ENCODE results near the gene PRPF8.

Gene PRPF8

GRCh38 chr17:1645207-1646171 is 39.2 kb downstream of the PRPF8 start, which contains the start of gene SCARF1:
TSS of gene SCARF1 (minus strand) at chr17:1645732. CDS start at chr17:1645697, 35 bp downstream.
- Histone ChIP-seq H3K9ac (ENCODE audit: insufficient read length, low read depth) (peak within 1 kb of the TSS; percentile 50), H3K27me3 (ENCODE audit: insufficient read depth, insufficient read length) (peaks cover 19% of the 10 kb centered on the region), H3K4me3 (ENCODE audit: insufficient read length, low read depth) (no peak within 1 kb of the TSS), H3K9me3 (ENCODE audit: insufficient read depth, low read length) (no peaks in the 10 kb centered on the region), H3K36me3 (ENCODE audit: insufficient read depth, insufficient read length, low read length) (peaks cover 9% of the 10 kb centered on the region), H3K4me1 (ENCODE audit: insufficient read depth, insufficient read length) (peaks cover 20% of the 10 kb centered on the region)
- TF ChIP-seq YY1 (IDR thresholded peaks at IDR 0.05; ENCODE audit: insufficient read depth, insufficient read length) (no peak), ZNF274 (IDR thresholded peaks at IDR 0.05; ENCODE audit: low read depth, low read length) (no peak), SUZ12 (IDR thresholded peaks at IDR 0.05; ENCODE audit: extremely low read depth, insufficient read depth, insufficient read length) (no peak)
- no peak for DNase-seq (ENCODE audit: low read depth, low spot score)

GRCh38 chr17:1644493-1645206 is 40.0 kb downstream of the PRPF8 start:
- Histone ChIP-seq H3K4me3 (ENCODE audit: insufficient read length, low read depth) (no peak overlapping the region), H3K36me3 (ENCODE audit: insufficient read depth, insufficient read length, low read length) (peaks cover 2% of the 10 kb centered on the region), H3K9me3 (ENCODE audit: insufficient read depth, low read length) (no peaks in the 10 kb centered on the region), H3K9ac (ENCODE audit: insufficient read length, low read depth) (peak overlapping the region; percentile 21), H3K27me3 (ENCODE audit: insufficient read depth, insufficient read length) (peaks cover 19% of the 10 kb centered on the region), H3K4me1 (ENCODE audit: insufficient read depth, insufficient read length) (peaks cover 27% of the 10 kb centered on the region)
- no peak for DNase-seq (ENCODE audit: low read depth, low spot score)
- no peak for TF ChIP-seq ZNF274 (IDR thresholded peaks at IDR 0.05; ENCODE audit: low read depth, low read length)
- TF ChIP-seq YY1 (IDR thresholded peaks at IDR 0.05; ENCODE audit: insufficient read depth, insufficient read length): no peak
- TF ChIP-seq SUZ12 (IDR thresholded peaks at IDR 0.05; ENCODE audit: extremely low read depth, insufficient read depth, insufficient read length): no peak

DNA sequence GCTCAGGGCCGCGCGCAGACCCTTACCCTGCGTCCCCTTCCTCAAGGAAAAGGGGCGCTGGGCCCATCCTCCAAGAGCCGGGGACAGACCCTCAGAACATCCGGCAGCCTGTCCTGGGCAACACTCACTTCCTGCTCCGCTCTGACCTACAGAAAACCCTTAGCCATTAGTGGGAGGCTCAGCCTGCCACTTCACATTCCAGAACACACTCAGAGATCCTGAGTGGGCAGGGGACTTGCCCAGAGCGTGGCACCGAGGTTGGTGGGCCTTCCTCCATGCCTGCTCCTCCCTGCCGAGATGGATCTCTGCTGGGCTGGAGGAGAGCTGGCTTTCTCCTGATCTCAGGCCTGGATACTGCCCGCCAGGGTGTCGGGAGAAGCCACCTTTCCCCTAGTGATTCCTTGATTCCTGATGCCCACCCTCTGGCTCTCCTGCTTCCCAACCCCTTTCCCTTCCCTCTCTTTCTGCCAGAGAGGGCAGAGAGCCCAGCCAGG is 40.6 kb downstream of the PRPF8 start:
- Histone ChIP-seq H3K36me3 (ENCODE audit: insufficient read depth, insufficient read length, low read length) (peaks cover 2% of the 10 kb centered on the region), H3K4me3 (ENCODE audit: insufficient read length, low read depth) (peak overlapping the region; percentile 30), H3K9ac (ENCODE audit: insufficient read length, low read depth) (no peak overlapping the region), H3K4me1 (ENCODE audit: insufficient read depth, insufficient read length) (peaks cover 29% of the 10 kb centered on the region), H3K9me3 (ENCODE audit: insufficient read depth, low read length) (no peaks in the 10 kb centered on the region), H3K27me3 (ENCODE audit: insufficient read depth, insufficient read length) (peaks cover 19% of the 10 kb centered on the region)
- no peak for TF ChIP-seq YY1 (IDR thresholded peaks at IDR 0.05; ENCODE audit: insufficient read depth, insufficient read length)
- TF ChIP-seq SUZ12 (IDR thresholded peaks at IDR 0.05; ENCODE audit: extremely low read depth, insufficient read depth, insufficient read length): no peak
- no peak for TF ChIP-seq ZNF274 (IDR thresholded peaks at IDR 0.05; ENCODE audit: low read depth, low read length)
- DNase-seq (ENCODE audit: low read depth, low spot score): no peak

DNA sequence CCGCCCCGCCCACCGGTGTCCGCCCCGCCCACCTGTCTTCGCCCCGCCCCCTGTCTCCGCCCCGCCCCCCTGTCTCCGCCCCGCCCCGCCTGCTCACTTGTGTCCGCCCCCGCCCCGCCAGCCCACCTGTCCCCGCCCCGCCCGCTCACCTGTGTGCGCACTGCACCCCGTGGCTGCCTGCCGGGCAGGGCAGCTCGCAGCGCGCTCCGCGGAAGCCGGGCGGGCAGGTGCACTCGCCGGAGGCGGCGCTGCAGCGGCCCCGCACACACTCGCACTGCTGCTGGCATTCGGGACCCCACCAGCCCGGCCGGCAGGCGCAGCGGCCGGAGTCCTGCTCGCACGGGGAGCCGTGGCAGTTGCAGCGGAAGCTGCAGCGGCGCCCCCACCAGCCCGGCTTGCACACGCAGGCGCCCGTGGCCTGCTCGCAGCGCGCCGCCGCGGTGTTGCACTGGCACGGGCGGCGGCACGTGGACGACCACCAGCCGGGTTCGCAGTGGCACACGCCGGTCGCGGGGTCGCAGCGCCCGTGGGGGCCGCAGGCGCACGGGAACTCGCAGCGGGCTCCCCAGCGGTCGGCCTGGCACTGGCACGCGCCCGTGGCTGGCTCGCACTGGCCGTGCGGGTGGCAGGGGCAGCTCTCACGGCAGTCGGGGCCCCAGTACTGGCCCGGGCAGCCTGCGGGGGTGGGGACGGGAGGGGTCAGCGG is 41.2 kb downstream of the PRPF8 start:
- DNase-seq (ENCODE audit: low read depth, low spot score): no peak
- peaks cover 32% of the 10 kb centered on the region for H3K4me1 ChIP-seq (ENCODE audit: insufficient read depth, insufficient read length)
- H3K36me3 ChIP-seq (ENCODE audit: insufficient read depth, insufficient read length, low read length): peaks cover 2% of the 10 kb centered on the region
- H3K27me3 ChIP-seq (ENCODE audit: insufficient read depth, insufficient read length): peaks cover 19% of the 10 kb centered on the region
- TF ChIP-seq YY1 (IDR thresholded peaks at IDR 0.05; ENCODE audit: insufficient read depth, insufficient read length): no peak
- TF ChIP-seq ZNF274 (IDR thresholded peaks at IDR 0.05; ENCODE audit: low read depth, low read length): no peak
- TF ChIP-seq SUZ12 (IDR thresholded peaks at IDR 0.05; ENCODE audit: extremely low read depth, insufficient read depth, insufficient read length): no peak
- H3K4me3 ChIP-seq (ENCODE audit: insufficient read length, low read depth): peak overlapping the region; percentile 30
- peak overlapping the region; percentile 50 for H3K9ac ChIP-seq (ENCODE audit: insufficient read length, low read depth)
- H3K9me3 ChIP-seq (ENCODE audit: insufficient read depth, low read length): no peaks in the 10 kb centered on the region

GRCh38 chr17:1641065-1641403 is 43.6 kb downstream of the PRPF8 start:
- no peak overlapping the region for H3K9ac ChIP-seq (ENCODE audit: insufficient read length, low read depth)
- DNase-seq (ENCODE audit: low read depth, low spot score): no peak
- no peak for TF ChIP-seq YY1 (IDR thresholded peaks at IDR 0.05; ENCODE audit: insufficient read depth, insufficient read length)
- TF ChIP-seq ZNF274 (IDR thresholded peaks at IDR 0.05; ENCODE audit: low read depth, low read length): no peak
- no peak for TF ChIP-seq SUZ12 (IDR thresholded peaks at IDR 0.05; ENCODE audit: extremely low read depth, insufficient read depth, insufficient read length)
- no peak overlapping the region for H3K4me3 ChIP-seq (ENCODE audit: insufficient read length, low read depth)
- H3K4me1 ChIP-seq (ENCODE audit: insufficient read depth, insufficient read length): peaks cover 24% of the 10 kb centered on the region
- peaks cover 19% of the 10 kb centered on the region for H3K27me3 ChIP-seq (ENCODE audit: insufficient read depth, insufficient read length)
- no peaks in the 10 kb centered on the region for H3K36me3 ChIP-seq (ENCODE audit: insufficient read depth, insufficient read length, low read length)
- no peaks in the 10 kb centered on the region for H3K9me3 ChIP-seq (ENCODE audit: insufficient read depth, low read length)

DNA sequence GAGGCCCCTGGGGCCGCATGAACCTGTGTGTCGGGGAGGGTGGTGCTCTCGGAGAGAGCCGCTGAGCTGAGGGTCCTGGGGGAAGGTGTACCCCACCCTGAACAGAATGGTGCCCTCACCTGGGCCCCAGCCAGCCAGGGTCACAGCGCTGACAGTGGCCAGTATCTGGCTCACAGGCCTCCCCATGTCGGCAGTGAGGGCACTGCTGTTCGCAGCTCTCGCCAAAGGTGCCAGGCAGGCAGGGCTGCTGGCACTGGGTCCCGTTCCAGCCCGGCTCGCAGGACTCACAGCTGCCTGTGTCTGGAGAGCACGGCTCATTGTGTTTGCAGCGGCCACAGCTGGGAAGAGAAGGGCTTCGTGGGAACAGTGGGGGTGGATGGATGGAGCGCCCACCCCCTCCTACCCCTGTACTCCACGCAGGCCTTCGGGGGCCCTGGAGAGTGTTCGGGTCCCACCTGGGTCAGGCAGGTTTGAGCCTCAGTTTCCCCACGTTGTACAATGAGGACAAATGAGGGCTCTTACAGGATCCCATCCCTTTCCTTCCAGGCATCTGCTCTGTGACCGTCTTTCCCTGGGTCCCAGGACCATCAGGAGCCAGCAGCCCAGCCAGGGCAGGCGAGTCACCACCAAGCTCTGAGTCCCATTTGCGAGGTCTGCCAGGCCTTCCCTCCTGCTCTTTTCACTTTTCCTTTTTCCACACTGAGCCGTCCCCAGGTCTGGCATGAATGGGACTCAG is 44.2 kb downstream of the PRPF8 start:
- H3K9me3 ChIP-seq (ENCODE audit: insufficient read depth, low read length): no peaks in the 10 kb centered on the region
- H3K4me3 ChIP-seq (ENCODE audit: insufficient read length, low read depth): no peak overlapping the region
- no peak overlapping the region for H3K9ac ChIP-seq (ENCODE audit: insufficient read length, low read depth)
- TF ChIP-seq SUZ12 (IDR thresholded peaks at IDR 0.05; ENCODE audit: extremely low read depth, insufficient read depth, insufficient read length) (no peak), ZNF274 (IDR thresholded peaks at IDR 0.05; ENCODE audit: low read depth, low read length) (no peak), YY1 (IDR thresholded peaks at IDR 0.05; ENCODE audit: insufficient read depth, insufficient read length) (no peak)
- peaks cover 24% of the 10 kb centered on the region for H3K4me1 ChIP-seq (ENCODE audit: insufficient read depth, insufficient read length)
- H3K36me3 ChIP-seq (ENCODE audit: insufficient read depth, insufficient read length, low read length): no peaks in the 10 kb centered on the region
- H3K27me3 ChIP-seq (ENCODE audit: insufficient read depth, insufficient read length): peaks cover 19% of the 10 kb centered on the region
- no peak for DNase-seq (ENCODE audit: low read depth, low spot score)

Measured in NT2/D1 (cell line).